SK-N-SH treated with all-trans-retinoic acid at 6 μM for 48 hours (cell line): ENCODE measurements around the gene YIPF4.

Experiments
- ARNTL ChIP-seq: fragments of 450-650 bp; formaldehyde crosslinking; IDR thresholded peaks from 2 replicates; pipeline ENCODE4 v1.5.0; 2020; ENCODE audit warnings: low read depth, mild to moderate bottlenecking, moderate library complexity, borderline replicate concordance
- CSDC2 ChIP-seq: fragments of 250-450 bp; sonication (Bioruptor Pico); IDR thresholded peaks from 2 replicates; pipeline ENCODE4 v1.5.0; 2020; ENCODE audit warnings: mild to moderate bottlenecking, moderate library complexity
- CSRNP3 ChIP-seq: fragments of 250-450 bp; sonication (Bioruptor Pico); IDR thresholded peaks from 2 replicates; pipeline ENCODE4 v1.5.1; 2021; ENCODE audit warnings: mild to moderate bottlenecking, moderate library complexity
- ISL1 ChIP-seq: fragments of 250-450 bp; sonication (Bioruptor Pico); IDR thresholded peaks from 2 replicates; pipeline ENCODE4 v2.1.2; 2022; ENCODE audit warnings: mild to moderate bottlenecking, moderate library complexity
- PPARA ChIP-seq: fragments of 250-450 bp; sonication (Bioruptor Pico); IDR thresholded peaks from 2 replicates; pipeline ENCODE4 v1.5.0; 2020; ENCODE audit warnings: mild to moderate bottlenecking, borderline replicate concordance
- RARB ChIP-seq: fragments of 250-450 bp; sonication (Bioruptor Pico); IDR thresholded peaks from 2 replicates; pipeline ENCODE4 v1.8.0; 2021; ENCODE audit warnings: mild to moderate bottlenecking, moderate library complexity
- SNAI2 ChIP-seq: fragments of 250-450 bp; sonication (Bioruptor Pico); IDR thresholded peaks from 2 replicates; pipeline ENCODE4 v1.5.0; 2020; ENCODE audit warnings: mild to moderate bottlenecking, moderate library complexity
- TCF4 ChIP-seq: fragments of 250-450 bp; sonication (Bioruptor Pico); IDR thresholded peaks from 2 replicates; pipeline ENCODE4 v1.8.0; 2021; ENCODE audit warnings: mild to moderate bottlenecking, moderate library complexity, borderline replicate concordance
- ZFP30 ChIP-seq: fragments of 450-650 bp; formaldehyde crosslinking; IDR thresholded peaks from 2 replicates; pipeline ENCODE4 v1.5.0; 2022; ENCODE audit warnings: mild to moderate bottlenecking, moderate library complexity
- ZNF8 ChIP-seq: fragments of 450-650 bp; formaldehyde crosslinking; IDR thresholded peaks from 2 replicates; pipeline ENCODE4 v1.5.0; 2020; ENCODE audit warnings: mild to moderate bottlenecking, moderate library complexity
- TF ChIP-seq, protein P1 (sequence below): fragments of 250-450 bp; sonication (Bioruptor Pico); IDR thresholded peaks from 2 replicates; pipeline ENCODE4 v1.8.0; 2020; ENCODE audit warnings: mild to moderate bottlenecking, moderate library complexity, borderline replicate concordance
- TF ChIP-seq, protein P2 (sequence below): fragments of 250-450 bp; sonication (Bioruptor Pico); IDR thresholded peaks from 2 replicates; pipeline ENCODE4 v1.5.1; 2020; ENCODE audit warnings: low read depth, mild to moderate bottlenecking, moderate library complexity

- TF ChIP-seq CSDC2 (CRISPR knock-in tag), result no peak
- TF ChIP-seq TCF4 (CRISPR knock-in tag), result no peak
- no peak for TF ChIP-seq ARNTL
- TF ChIP-seq SNAI2, result no peak
- no peak for TF ChIP-seq RARB (CRISPR knock-in tag)
- no peak for TF ChIP-seq CSRNP3
- TF ChIP-seq, protein P1, sequence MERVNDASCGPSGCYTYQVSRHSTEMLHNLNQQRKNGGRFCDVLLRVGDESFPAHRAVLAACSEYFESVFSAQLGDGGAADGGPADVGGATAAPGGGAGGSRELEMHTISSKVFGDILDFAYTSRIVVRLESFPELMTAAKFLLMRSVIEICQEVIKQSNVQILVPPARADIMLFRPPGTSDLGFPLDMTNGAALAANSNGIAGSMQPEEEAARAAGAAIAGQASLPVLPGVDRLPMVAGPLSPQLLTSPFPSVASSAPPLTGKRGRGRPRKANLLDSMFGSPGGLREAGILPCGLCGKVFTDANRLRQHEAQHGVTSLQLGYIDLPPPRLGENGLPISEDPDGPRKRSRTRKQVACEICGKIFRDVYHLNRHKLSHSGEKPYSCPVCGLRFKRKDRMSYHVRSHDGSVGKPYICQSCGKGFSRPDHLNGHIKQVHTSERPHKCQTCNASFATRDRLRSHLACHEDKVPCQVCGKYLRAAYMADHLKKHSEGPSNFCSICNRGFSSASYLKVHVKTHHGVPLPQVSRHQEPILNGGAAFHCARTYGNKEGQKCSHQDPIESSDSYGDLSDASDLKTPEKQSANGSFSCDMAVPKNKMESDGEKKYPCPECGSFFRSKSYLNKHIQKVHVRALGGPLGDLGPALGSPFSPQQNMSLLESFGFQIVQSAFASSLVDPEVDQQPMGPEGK, result no peak
- TF ChIP-seq, protein P2, sequence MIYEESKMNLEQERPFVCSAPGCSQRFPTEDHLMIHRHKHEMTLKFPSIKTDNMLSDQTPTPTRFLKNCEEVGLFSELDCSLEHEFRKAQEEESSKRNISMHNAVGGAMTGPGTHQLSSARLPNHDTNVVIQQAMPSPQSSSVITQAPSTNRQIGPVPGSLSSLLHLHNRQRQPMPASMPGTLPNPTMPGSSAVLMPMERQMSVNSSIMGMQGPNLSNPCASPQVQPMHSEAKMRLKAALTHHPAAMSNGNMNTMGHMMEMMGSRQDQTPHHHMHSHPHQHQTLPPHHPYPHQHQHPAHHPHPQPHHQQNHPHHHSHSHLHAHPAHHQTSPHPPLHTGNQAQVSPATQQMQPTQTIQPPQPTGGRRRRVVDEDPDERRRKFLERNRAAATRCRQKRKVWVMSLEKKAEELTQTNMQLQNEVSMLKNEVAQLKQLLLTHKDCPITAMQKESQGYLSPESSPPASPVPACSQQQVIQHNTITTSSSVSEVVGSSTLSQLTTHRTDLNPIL, result no peak
- TF ChIP-seq ZNF8 (CRISPR knock-in tag), result no peak
- TF ChIP-seq ISL1 (CRISPR knock-in tag), result no peak
- no peak for TF ChIP-seq PPARA (CRISPR knock-in tag)
- TF ChIP-seq ZFP30 (CRISPR knock-in tag), result no peak
Observed at GRCh38 chr2:32260376-32260775, 17.3 kb upstream of the YIPF4 start.
